Keratinocyte (primary cell): Measurements from ENCODE around the gene KLHL42. TPM values are rescaled to one million over a fixed set of nuclear protein-coding genes. Genes with fewer than 3 reads are reported as not detected.

Experiments
- DNase-seq: peaks from one replicate; pipeline ENCODE4 v3.0.0-alpha.2; 2011; ENCODE audit warnings: low read depth, missing footprints, low spot score
- FAIRE-seq: peaks from 2 replicates; lab custom pipeline; 2011; peaks lifted over from hg19 to GRCh38; lab: Jason Lieb, UNC
- H2AFZ ChIP-seq: 2 replicates; pipeline ENCODE4 v1.6.0; 2012; ENCODE audit warnings: low read length, control low read depth, inconsistent platforms; ENCODE audit not compliant: control insufficient read depth
- H3K27ac ChIP-seq: 2 replicates; pipeline ENCODE4 v1.5.1; 2011; ENCODE audit warnings: low read length; ENCODE audit not compliant: control insufficient read depth, insufficient read depth
- H3K27me3 ChIP-seq: 3 replicates; pipeline ENCODE4 v1.6.0; 2011; ENCODE audit warnings: low read length; ENCODE audit not compliant: control insufficient read depth, insufficient read depth; ENCODE audit errors: extremely low read depth
- H3K36me3 ChIP-seq, 2 experiments: 2 replicates in 1 of 2; 3 replicates in 1 of 2; pipeline ENCODE4 v1.5.1; 2011; ENCODE audit warnings: low read length in 2 of 2, mild to moderate bottlenecking in 1 of 2; ENCODE audit not compliant: control insufficient read depth in 2 of 2, insufficient read depth in 2 of 2; ENCODE audit errors: extremely low read depth in 1 of 2
- H3K4me1 ChIP-seq: 3 replicates; pipeline ENCODE4 v1.5.1; 2011; ENCODE audit warnings: low read length; ENCODE audit not compliant: control insufficient read depth, insufficient read depth; ENCODE audit errors: extremely low read depth
- H3K4me2 ChIP-seq: 3 replicates; pipeline ENCODE4 v1.6.0; 2011; ENCODE audit warnings: low read depth, low read length; ENCODE audit not compliant: control insufficient read depth, insufficient read depth; ENCODE audit errors: extremely low read depth
- H3K4me3 ChIP-seq, 3 experiments: fragments of 200-600 bp in 1 of 3; sonication (generic) in 1 of 3; 2 replicates in 2 of 3; 3 replicates in 1 of 3; pipeline ENCODE4 v1.5.1; 2011 to 2016; ENCODE audit warnings: low read length in 3 of 3, mild to moderate bottlenecking in 3 of 3, control low read depth in 2 of 3, inconsistent platforms in 1 of 3, low read depth in 1 of 3, mixed read lengths in 1 of 3, mixed run types in 1 of 3, moderate library complexity in 1 of 3; ENCODE audit not compliant: control insufficient read depth in 2 of 3, insufficient read depth in 2 of 3; ENCODE audit errors: extremely low read depth in 1 of 3
- H3K79me2 ChIP-seq: 2 replicates; pipeline ENCODE4 v1.6.0; 2012; ENCODE audit warnings: low read length; ENCODE audit not compliant: control insufficient read depth, insufficient read depth
- H3K9ac ChIP-seq: 3 replicates; pipeline ENCODE4 v1.6.0; 2011; ENCODE audit warnings: low read length; ENCODE audit not compliant: control insufficient read depth, insufficient read depth; ENCODE audit errors: extremely low read depth
- H3K9me1 ChIP-seq: 3 replicates; pipeline ENCODE4 v1.6.0; 2011; ENCODE audit warnings: low read length; ENCODE audit not compliant: control insufficient read depth, insufficient read depth; ENCODE audit errors: extremely low read depth
- H3K9me3 ChIP-seq: 2 replicates; pipeline ENCODE4 v1.5.1; 2012; ENCODE audit warnings: low read depth, low read length; ENCODE audit not compliant: control insufficient read depth
- H4K20me1 ChIP-seq: 3 replicates; pipeline ENCODE4 v1.6.0; 2011; ENCODE audit warnings: low read length; ENCODE audit not compliant: control insufficient read depth, insufficient read depth; ENCODE audit errors: extremely low read depth
- CTCF ChIP-seq, 3 experiments: IDR thresholded peaks in 1 of 3; conservative IDR thresholded peaks in 1 of 3; optimal IDR thresholded peaks in 1 of 3; 2 replicates in 2 of 3; 3 replicates in 1 of 3; pipeline versions ENCODE3 to v1.5.1; 2011; ENCODE audit warnings: low read length in 3 of 3, mild to moderate bottlenecking in 3 of 3, moderate library complexity in 2 of 3, control low read depth in 1 of 3, inconsistent platforms in 1 of 3; ENCODE audit not compliant: insufficient read depth in 2 of 3; ENCODE audit errors: extremely low read depth in 1 of 3
- EZH2 ChIP-seq: IDR thresholded peaks from one replicate; pipeline ENCODE4 v1.6.1; 2012; ENCODE audit warnings: inconsistent platforms, mild to moderate bottlenecking, low read length, moderate library complexity
- dilution Hi-C: fragments of 300-500 bp; cut with MboI; formaldehyde crosslinking; loops from one replicate; pipeline ENCODE4 v1.7.0; 2020; ENCODE audit warnings: low sequenced_read_pairs; ENCODE audit not compliant: extremely low pct_ligation_motif_present
- polyA minus RNA-seq, 3 experiments: library from RNA; depleted of rRNA, polyadenylated mRNA; stranded (reverse); fragments of >200 nt; gene quantifications; 1 replicate in 1 of 3; 2 replicates in 1 of 3; 3 replicates in 1 of 3; pipeline ENCODE4 v1.2.3, GENCODE V29; 2011
- polyA plus RNA-seq, 5 experiments: library from polyadenylated mRNA; depleted of rRNA in 3 of 5; stranded (reverse) in 3 of 5; stranded (forward) in 1 of 5; unstranded in 1 of 5; fragments of >200 nt; gene quantifications; 1 replicate in 1 of 5; 2 replicates in 3 of 5; 3 replicates in 1 of 5; pipeline versions ENCODE4 v1.2.1 to v1.2.3, GENCODE V29; 2011 to 2012; ENCODE audit warnings: missing spikeins in 2 of 5, low read depth in 1 of 5, low replicate concordance in 1 of 5

The KLHL42 gene
- polyA plus RNA-seq, result 18.6 to 27.2 TPM (median 20.6 TPM) in 3 replicates
- 5.8 TPM for polyA plus RNA-seq (2011; ENCODE audit: low read depth)
- 11.0 and 13.2 TPM in 2 replicates for polyA plus RNA-seq (2011; cell fraction: cytosol; rRNA removed)
- 36.8 and 38.9 TPM in 2 replicates for polyA plus RNA-seq (2011; cell fraction: nucleus; rRNA removed)
- polyA plus RNA-seq (2012; ENCODE audit: low replicate concordance), result 7.6 and 16.1 TPM in 2 replicates
- polyA minus RNA-seq, result 39.5 to 50.3 TPM (median 49.5 TPM) in 3 replicates
- polyA minus RNA-seq (2011; cell fraction: cytosol; rRNA and poly(A)+ RNA removed), result 30.9 TPM
- 39.6 and 47.2 TPM in 2 replicates for polyA minus RNA-seq (2011; cell fraction: nucleus; rRNA and poly(A)+ RNA removed)

GRCh38 chr12:27779920-27780611, at the start of gene KLHL42, which contains the start of gene MANSC4:
Gene KLHL42 (plus strand): TSS chr12:27780233. CDS start chr12:27780331, 98 bp downstream.
Gene MANSC4 (minus strand): TSS chr12:27780236. CDS start chr12:27771276, 8,960 bp downstream.
- H3K9ac ChIP-seq, result peak within 1 kb of the TSS; percentile 89
- peaks cover 47% of the 10 kb centered on the region for H3K79me2 ChIP-seq
- H3K4me3 ChIP-seq, result peak within 1 kb of the TSS; percentile 71 to 82 (median 78)
- H3K27ac ChIP-seq, result peak within 1 kb of the TSS; percentile 73
- no peaks in the 10 kb centered on the region for H3K9me1 ChIP-seq
- no peaks in the 10 kb centered on the region for H4K20me1 ChIP-seq
- no peaks in the 10 kb centered on the region for H3K27me3 ChIP-seq
- dilution Hi-C loops, result no loop called here
- H3K4me2 ChIP-seq, result peak within 1 kb of the TSS; percentile 99
- H3K9me3 ChIP-seq, result no peaks in the 10 kb centered on the region
- peaks cover 29% of the 10 kb centered on the region for H3K4me1 ChIP-seq
- no peak for DNase-seq
- peaks cover 0 to 9% of the 10 kb centered on the region in 2 experiments for H3K36me3 ChIP-seq
- FAIRE-seq, result no peak
- no peak for TF ChIP-seq EZH2
- TF ChIP-seq CTCF (optimal IDR thresholded peaks at IDR 0.05 in 1 of 3, IDR thresholded peaks at IDR 0.05 in 1 of 3, conservative IDR thresholded peaks at IDR 0.05 in 1 of 3; ENCODE audit: extremely low read depth in 1 of 3, insufficient read depth in 2 of 3, low read length in 3 of 3), result peak in 1 of 3 experiments; percentile 33
- H2AFZ ChIP-seq, result peak within 1 kb of the TSS; percentile 98

DNA sequence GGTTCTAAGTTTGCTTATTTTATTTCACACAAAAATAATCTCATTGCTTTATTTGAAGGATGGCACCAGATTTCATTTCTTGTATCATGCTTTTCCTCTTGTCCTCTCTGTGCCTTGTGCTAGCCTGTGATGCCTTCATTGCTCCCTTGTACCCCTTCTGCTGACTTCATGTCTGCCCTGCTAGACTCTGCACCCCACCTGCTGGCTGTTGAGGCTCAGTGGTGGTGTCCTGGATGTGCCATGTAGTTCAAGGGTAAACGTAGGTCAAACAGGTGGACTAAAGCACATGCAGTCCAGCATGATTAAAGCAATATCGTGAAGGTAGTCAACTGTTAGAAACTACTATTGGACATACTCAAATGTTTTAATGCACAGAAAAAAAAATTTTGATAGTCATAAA, 47.8 kb upstream of the KLHL42 start:
- dilution Hi-C loops, result no loop called here
- no peaks in the 10 kb centered on the region for H3K9me3 ChIP-seq
- H3K9ac ChIP-seq, result no peak overlapping the region
- H3K4me3 ChIP-seq, result no peak overlapping the region
- peaks cover 6 to 12% of the 10 kb centered on the region in 2 experiments for H3K36me3 ChIP-seq
- no peaks in the 10 kb centered on the region for H4K20me1 ChIP-seq
- no peak overlapping the region for H2AFZ ChIP-seq
- H3K27me3 ChIP-seq, result no peaks in the 10 kb centered on the region
- H3K27ac ChIP-seq, result no peak overlapping the region
- peaks cover 4% of the 10 kb centered on the region for H3K79me2 ChIP-seq
- no peaks in the 10 kb centered on the region for H3K4me1 ChIP-seq
- no peak overlapping the region for H3K4me2 ChIP-seq
- DNase-seq (no peak), FAIRE-seq (no peak)
- no peaks in the 10 kb centered on the region for H3K9me1 ChIP-seq
- TF ChIP-seq EZH2 (no peak), CTCF (optimal IDR thresholded peaks at IDR 0.05 in 1 of 3, IDR thresholded peaks at IDR 0.05 in 1 of 3, conservative IDR thresholded peaks at IDR 0.05 in 1 of 3; ENCODE audit: extremely low read depth in 1 of 3, insufficient read depth in 2 of 3, low read length in 3 of 3) (peak; percentile 44 to 58 (median 48))
